ENCODE data around the gene ATF7. TPM values are rescaled to one million over a fixed set of nuclear protein-coding genes. Genes with fewer than 3 reads are reported as not detected.

The ATF7 gene
- total and polyA plus RNA-seq, 2 donors (not counting 3 experiments of a cell fraction or from before 2014, with no cell fraction given), result 36.0 to 68.5 TPM

Small RNA genes lying within 50 kb of the gene (small RNA-seq; reads per million reads assigned to genes)
- not detected for gene AC023509.3 (ENCODE audit: insufficient read depth, insufficient read length, low read depth, low replicate concordance)

Other genes with a start within 250 kb of the ATF7 start
- gene SP1, start 246.2 kb downstream of the ATF7 start, total RNA-seq, result 56.3 and 57.7 TPM in 2 replicates
- gene SP1, start 246.2 kb downstream of the ATF7 start, polyA plus RNA-seq, result 33.2 and 34.8 TPM in 2 replicates
- gene AMHR2, start 202.5 kb downstream of the ATF7 start, total RNA-seq, result not detected in 2 replicates
- gene AMHR2, start 202.5 kb downstream of the ATF7 start, polyA plus RNA-seq, result not detected in 2 replicates
- gene PRR13, start 184.6 kb downstream of the ATF7 start, total RNA-seq, result 123 and 139 TPM in 2 replicates
- gene PRR13, start 184.6 kb downstream of the ATF7 start, polyA plus RNA-seq, result 60.6 and 68.9 TPM in 2 replicates
- gene PCBP2, start 174.3 kb downstream of the ATF7 start, total RNA-seq, result 948 and 995 TPM in 2 replicates
- 431 and 526 TPM in 2 replicates for gene PCBP2, start 174.3 kb downstream of the ATF7 start, polyA plus RNA-seq
- 29.3 and 33.3 TPM in 2 replicates for gene MAP3K12, start 126.9 kb downstream of the ATF7 start, total RNA-seq
- 66.2 and 69.2 TPM in 2 replicates for gene MAP3K12, start 126.9 kb downstream of the ATF7 start, polyA plus RNA-seq
- gene TARBP2, start 125.1 kb downstream of the ATF7 start, total RNA-seq, result 53.8 and 57.2 TPM in 2 replicates
- 82.8 and 92.1 TPM in 2 replicates for gene TARBP2, start 125.1 kb downstream of the ATF7 start, polyA plus RNA-seq
- gene NPFF, start 118.9 kb downstream of the ATF7 start, total RNA-seq, result not detected in 2 replicates
- 0.30 TPM in 1 of 2 replicates, not detected in the other for gene NPFF, start 118.9 kb downstream of the ATF7 start, polyA plus RNA-seq
- 375 and 402 TPM in 2 replicates for gene ATP5MC2, start 49.7 kb upstream of the ATF7 start, total RNA-seq
- 820 and 971 TPM in 2 replicates for gene ATP5MC2, start 49.7 kb upstream of the ATF7 start, polyA plus RNA-seq
- 61.8 and 70.9 TPM in 2 replicates for gene CALCOCO1, start 101.1 kb upstream of the ATF7 start, total RNA-seq
- gene CALCOCO1, start 101.1 kb upstream of the ATF7 start, polyA plus RNA-seq, result 135 and 146 TPM in 2 replicates
- not detected in 2 replicates for gene CISTR, start 125.6 kb upstream of the ATF7 start, total RNA-seq
- gene CISTR, start 125.6 kb upstream of the ATF7 start, polyA plus RNA-seq, result not detected in 2 replicates